Spleen (tissue), 7 donors: Measurements from ENCODE around the gene MOB1B.
A peak's percentile ranks its signal among the peaks of the same experiment; 100 is the strongest.

Source experiments
- POLR2A ChIP-seq, 3 donors: fragments of 450-650 bp; IDR thresholded peaks; one replicate each; pipeline ENCODE4 v1.5.1; 2017; ENCODE audit warnings: antibody characterized with exemption in 3 of 3, mild to moderate bottlenecking in 1 of 3
- POLR2AphosphoS5 ChIP-seq, 3 donors: sonication (generic); formaldehyde crosslinking; IDR thresholded peaks; one replicate each; pipeline ENCODE4 v1.5.1; 2017; ENCODE audit warnings: antibody characterized with exemption in 3 of 3
- TF ChIP-seq, protein P1 (sequence below), 11 experiments: fragments of 200-600 bp in 7 of 11; fragments of 450-650 bp in 4 of 11; sonication (generic) in 4 of 11; IDR thresholded peaks in 8 of 11; conservative IDR thresholded peaks in 3 of 11; 1 replicate in 7 of 11; 2 replicates in 4 of 11; pipeline versions ENCODE4 v1.4.0 to v1.8.0; 2016 to 2021; ENCODE audit warnings: antibody characterized with exemption in 11 of 11, inconsistent platforms in 4 of 11, mild to moderate bottlenecking in 1 of 11
- donor health status: DM: no; HTN: no; CAD: no; lungs with moderate emphysema.
- donor health status: DM: no; HTN: no; CAD: no.
- donor health status: DM: no; HTN: no; CAD: no.

DNA sequence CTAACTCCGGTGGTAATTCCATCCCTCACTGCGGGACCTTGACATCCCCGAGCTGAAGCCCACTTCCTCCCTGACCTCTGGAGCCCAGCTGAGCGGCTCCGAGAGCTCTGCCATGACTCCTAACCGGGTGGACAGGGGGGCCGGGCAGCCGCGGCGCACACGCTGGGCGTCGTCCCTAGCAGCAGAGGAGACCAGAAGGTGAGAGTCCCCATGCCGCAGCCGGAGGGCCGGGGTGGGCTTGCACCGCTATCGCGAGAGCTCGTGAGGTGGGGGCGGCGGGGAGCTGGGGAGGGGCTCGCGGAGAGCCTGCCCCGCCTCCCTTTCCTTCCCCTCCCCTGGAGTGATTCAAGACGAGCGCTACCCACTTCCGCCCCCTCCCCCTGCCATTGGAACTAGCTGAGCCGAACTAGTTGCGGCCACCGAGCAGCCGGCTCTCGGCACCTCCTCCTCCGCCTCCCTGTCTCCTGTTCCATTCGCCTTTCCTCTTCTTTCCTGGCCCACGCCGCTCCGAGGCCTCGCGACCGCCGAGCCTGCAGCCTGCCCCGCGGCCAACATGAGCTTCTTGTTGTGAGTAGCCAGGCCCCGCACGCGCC, at the start of gene MOB1B:
- TF ChIP-seq POLR2A (IDR thresholded peaks at IDR 0.05) (no peak), POLR2AphosphoS5 (IDR thresholded peaks at IDR 0.05) (peak; percentile 77 to 87 (median 84))
- TF ChIP-seq, protein P1, sequence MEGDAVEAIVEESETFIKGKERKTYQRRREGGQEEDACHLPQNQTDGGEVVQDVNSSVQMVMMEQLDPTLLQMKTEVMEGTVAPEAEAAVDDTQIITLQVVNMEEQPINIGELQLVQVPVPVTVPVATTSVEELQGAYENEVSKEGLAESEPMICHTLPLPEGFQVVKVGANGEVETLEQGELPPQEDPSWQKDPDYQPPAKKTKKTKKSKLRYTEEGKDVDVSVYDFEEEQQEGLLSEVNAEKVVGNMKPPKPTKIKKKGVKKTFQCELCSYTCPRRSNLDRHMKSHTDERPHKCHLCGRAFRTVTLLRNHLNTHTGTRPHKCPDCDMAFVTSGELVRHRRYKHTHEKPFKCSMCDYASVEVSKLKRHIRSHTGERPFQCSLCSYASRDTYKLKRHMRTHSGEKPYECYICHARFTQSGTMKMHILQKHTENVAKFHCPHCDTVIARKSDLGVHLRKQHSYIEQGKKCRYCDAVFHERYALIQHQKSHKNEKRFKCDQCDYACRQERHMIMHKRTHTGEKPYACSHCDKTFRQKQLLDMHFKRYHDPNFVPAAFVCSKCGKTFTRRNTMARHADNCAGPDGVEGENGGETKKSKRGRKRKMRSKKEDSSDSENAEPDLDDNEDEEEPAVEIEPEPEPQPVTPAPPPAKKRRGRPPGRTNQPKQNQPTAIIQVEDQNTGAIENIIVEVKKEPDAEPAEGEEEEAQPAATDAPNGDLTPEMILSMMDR (IDR thresholded peaks at IDR 0.05 in 8 of 11, conservative IDR thresholded peaks at IDR 0.05 in 3 of 11), result peak in 10 of 11 experiments; percentile 11 to 66 (median 49)
